GM12878 (cell line): ENCODE measurements around the gene SKIC8. TPM values are rescaled to one million over a fixed set of nuclear protein-coding genes. Genes with fewer than 3 reads are reported as not detected.

Experiments used
- ATAC-seq: fragments of 200-7000 bp; cut with Tn5 transposase; 3 replicates; pipeline ENCODE4 v1.9.1; 2020; ENCODE audit warnings: mild to moderate bottlenecking, moderate library complexity
- BruUV-seq: library from RNA; stranded (reverse); fragments of 400-500 nt; replicated peaks from 2 replicates; lab custom pipeline; 2021; lab: Mats Ljungman, UMichigan
- CTCF ChIA-PET: fragments of 300-600 bp; sonication (Branson Sonifier 250); formaldehyde crosslinking; extraction: SDS; loops from one replicate; lab custom pipeline; 2021; ENCODE audit warnings: inconsistent platforms; lab: Yijun Ruan, JAX
- POLR2A ChIA-PET: fragments of 350-600 bp; formaldehyde crosslinking; extraction: SDS; loops from one replicate; lab custom pipeline; 2021; ENCODE audit warnings: inconsistent platforms; lab: Charles Lee
- RAD21 ChIA-PET: fragments of 300-600 bp; sonication (Branson Sonifier 250); formaldehyde crosslinking; loops from one replicate; lab custom pipeline; 2023; ENCODE audit warnings: antibody characterized with exemption; ENCODE audit not compliant: unreplicated experiment; lab: Charles Lee
- SMC1A ChIA-PET: fragments of 300-600 bp; sonication (Branson Sonifier 250); formaldehyde crosslinking; loops from one replicate; lab custom pipeline; 2023; ENCODE audit not compliant: unreplicated experiment, uncharacterized antibody; lab: Charles Lee
- DNase-seq: peaks from one replicate; pipeline ENCODE4 v3.0.0-alpha.2; 2011; ENCODE audit warnings: low read depth, low spot score
- FAIRE-seq: peaks from 3 replicates; lab custom pipeline; 2011; peaks lifted over from hg19 to GRCh38; lab: Jason Lieb, UNC
- H2AFZ ChIP-seq: 2 replicates; pipeline ENCODE4 v1.6.0; 2011; ENCODE audit warnings: low read depth, low read length, control low read depth; ENCODE audit not compliant: control insufficient read depth
- H3K27ac ChIP-seq: 2 replicates; pipeline ENCODE4 v1.5.1; 2011; ENCODE audit warnings: control low read depth; ENCODE audit not compliant: control insufficient read depth, insufficient read depth
- H3K27me3 ChIP-seq, 2 experiments: replicated peaks in 1 of 2; 2 replicates each; pipeline versions ENCODE4 v1.6.0 to v1.6.1; 2011; ENCODE audit warnings: low read length in 1 of 2; ENCODE audit not compliant: control insufficient read depth in 2 of 2, insufficient read depth in 2 of 2
- H3K36me3 ChIP-seq, 2 experiments: 2 replicates each; pipeline ENCODE4 v1.5.1; 2011; ENCODE audit warnings: low read length in 1 of 2; ENCODE audit not compliant: control insufficient read depth in 2 of 2, insufficient read depth in 2 of 2
- H3K4me1 ChIP-seq: 2 replicates; pipeline ENCODE4 v1.6.1; 2011; ENCODE audit warnings: mild to moderate bottlenecking, low read length, moderate library complexity, mixed read lengths; ENCODE audit not compliant: control insufficient read depth, insufficient read depth
- H3K4me2 ChIP-seq: 2 replicates; pipeline ENCODE4 v1.6.0; 2011; ENCODE audit warnings: control low read depth; ENCODE audit not compliant: control insufficient read depth, insufficient read depth
- H3K4me3 ChIP-seq: fragments of 200-600 bp; sonication (generic); 2 replicates; pipeline ENCODE4 v1.5.1; 2016
- H3K79me2 ChIP-seq: 2 replicates; pipeline ENCODE4 v1.6.0; 2011; ENCODE audit warnings: low read length; ENCODE audit not compliant: control insufficient read depth, insufficient read depth
- H3K9ac ChIP-seq: 2 replicates; pipeline ENCODE4 v1.8.0; 2011; ENCODE audit warnings: low read length, control low read depth, mixed read lengths; ENCODE audit not compliant: control insufficient read depth, insufficient read depth
- H3K9me3 ChIP-seq: replicated peaks from 3 replicates; pipeline ENCODE4 v1.5.1; 2011; ENCODE audit warnings: mild to moderate bottlenecking, low read length; ENCODE audit not compliant: control insufficient read depth, insufficient read depth
- H4K20me1 ChIP-seq: 2 replicates; pipeline ENCODE4 v1.6.0; 2011; ENCODE audit not compliant: control insufficient read depth, insufficient read depth
- ASH2L ChIP-seq: fragments of 300-600, 200-600 bp; sonication (generic); IDR thresholded peaks from 2 replicates; pipeline ENCODE4 v1.6.1; 2017; ENCODE audit warnings: low read depth, mild to moderate bottlenecking, borderline replicate concordance
- ATF7 ChIP-seq: fragments of 450-650 bp; IDR thresholded peaks from 2 replicates; pipeline ENCODE4 v1.6.1; 2016; ENCODE audit warnings: low read depth, mild to moderate bottlenecking
- CHD1 ChIP-seq: IDR thresholded peaks from 2 replicates; pipeline ENCODE4 v1.6.1; 2012; ENCODE audit warnings: low read depth, low read length, improper control_type of control experiment
- CHD4 ChIP-seq: fragments of 200-600 bp; sonication (generic); IDR thresholded peaks from 2 replicates; pipeline ENCODE4 v1.6.1; 2016; ENCODE audit warnings: mild to moderate bottlenecking
- DPF2 ChIP-seq: fragments of 450-650 bp; IDR thresholded peaks from 2 replicates; pipeline ENCODE4 v1.6.1; 2017; ENCODE audit warnings: mild to moderate bottlenecking
- EED ChIP-seq: sonication (generic); IDR thresholded peaks from 2 replicates; pipeline ENCODE4 v1.6.1; 2016; ENCODE audit warnings: antibody characterized with exemption, low read depth
- EGR1 ChIP-seq, 2 experiments: IDR thresholded peaks; 1 replicate in 1 of 2; 2 replicates in 1 of 2; pipeline ENCODE4 v1.6.1; 2011 to 2012; ENCODE audit warnings: low read depth in 2 of 2, low read length in 2 of 2, borderline replicate concordance in 1 of 2, mild to moderate bottlenecking in 1 of 2, moderate library complexity in 1 of 2
- MTA3 ChIP-seq: IDR thresholded peaks from 2 replicates; pipeline ENCODE4 v1.6.1; 2012; ENCODE audit warnings: low read length, inconsistent platforms, borderline replicate concordance
- RBBP5 ChIP-seq: fragments of 200-600 bp; sonication (generic); conservative IDR thresholded peaks from 2 replicates; pipeline ENCODE4 v1.6.1; 2016
- SMAD5 ChIP-seq: IDR thresholded peaks from 2 replicates; pipeline ENCODE4 v1.6.1; 2016; ENCODE audit warnings: antibody characterized with exemption, low read depth
- TCF7 ChIP-seq: IDR thresholded peaks from 2 replicates; pipeline ENCODE4 v1.6.1; 2014; ENCODE audit warnings: antibody characterized with exemption, borderline replicate concordance
- YY1 ChIP-seq: IDR thresholded peaks from 2 replicates; pipeline ENCODE4 v1.6.1; 2011; ENCODE audit warnings: low read depth, mild to moderate bottlenecking, low read length
- ZBED1 ChIP-seq: IDR thresholded peaks from 2 replicates; pipeline ENCODE4 v1.6.1; 2016; ENCODE audit warnings: borderline replicate concordance
- WGBS: methylation state at CpG from one replicate; pipeline ENCODE4 v1.1.6; 2016; ENCODE audit warnings: low lambda C conversion rate; ENCODE audit not compliant: insufficient replicate concordance, insufficient coverage; ENCODE audit errors: missing lambda C conversion rate; 5-methylcytosine and 5-hydroxymethylcytosine counted together
- in situ Hi-C: fragments of 300-500 bp; cut with MboI; formaldehyde crosslinking; loops from 9 replicates; pipeline ENCODE4 v1.14.3; 2018; ENCODE audit warnings: mixed read lengths
- intact Hi-C: fragments of 100-400 bp; cut with micrococcal nuclease; formaldehyde crosslinking; loops from one replicate; pipeline ENCODE4 v1.14.2; 2022; ENCODE audit not compliant: unreplicated experiment
- polyA plus RNA-seq, 11 experiments: library from polyadenylated mRNA; depleted of rRNA in 4 of 11; unstranded in 6 of 11; stranded (reverse) in 5 of 11; fragments of >200 nt; fragmentation: Nextera tagmentation in 4 of 11; fragmentation: Illumina TruSeq in 1 of 11; extraction: Ambion mirVana in 4 of 11; extraction: Trizol in 1 of 11; gene quantifications; 1 replicate in 1 of 11; 2 replicates in 10 of 11; pipeline versions ENCODE4 v1.2.1 to v1.2.3, GENCODE V29; 2011 to 2016; ENCODE audit warnings: inconsistent platforms in 2 of 11, missing spikeins in 2 of 11, low read depth in 1 of 11
- total RNA-seq, 4 experiments: library from RNA; depleted of rRNA in 3 of 4; stranded (reverse); fragments of >200 nt in 3 of 4; fragmentation: Illumina TruSeq in 1 of 4; extraction: Trizol in 1 of 4; gene quantifications; 2 replicates each; pipeline versions ENCODE4 v1.2.1 to v1.2.3, GENCODE V29; 2013 to 2021
- TF ChIP-seq, protein P1 (sequence below): fragments of 450-650 bp; IDR thresholded peaks from 2 replicates; pipeline ENCODE4 v1.6.1; 2017; ENCODE audit warnings: antibody characterized with exemption, mild to moderate bottlenecking, moderate library complexity
- TF ChIP-seq, protein P2 (sequence below): IDR thresholded peaks from 2 replicates; pipeline ENCODE4 v1.6.1; 2011; ENCODE audit warnings: borderline replicate concordance, low read depth, mild to moderate bottlenecking, moderate library complexity, low read length; ENCODE audit not compliant: insufficient read depth, poor library complexity, severe bottlenecking

SKIC8 gene
- total and polyA plus RNA-seq, 10 of the 15 experiments (the other 5 are each of a cell fraction or from before 2014, with no cell fraction given): 57.0 to 288 (median 128) TPM

DNA sequence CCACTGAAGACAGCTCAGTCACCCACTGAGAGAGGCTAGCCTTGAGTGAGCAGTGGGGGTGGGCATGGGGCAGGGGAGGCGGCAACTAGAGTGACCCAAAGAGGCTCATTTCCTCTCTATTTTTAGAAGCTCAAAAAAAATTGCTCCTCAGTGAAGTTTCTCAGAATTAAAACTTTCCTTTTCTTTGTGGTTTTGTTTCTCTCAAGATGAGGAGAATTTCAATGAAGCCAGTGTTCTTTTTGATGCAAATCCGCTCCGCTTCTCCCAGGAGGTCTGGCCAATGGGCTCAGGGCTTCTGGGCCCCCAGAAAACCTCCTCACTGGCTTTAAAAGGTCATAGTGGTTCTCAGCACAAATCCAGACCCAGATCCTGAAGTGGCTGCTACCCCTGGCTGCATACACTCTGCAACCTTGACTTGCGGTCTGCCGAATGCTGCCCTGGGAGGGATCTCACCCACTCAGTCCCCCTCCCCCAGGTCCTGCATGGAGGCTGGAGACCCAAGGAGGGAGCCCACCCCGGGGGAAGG lies 64.8 kb downstream of the SKIC8 start, which contains the start of gene ACSBG1:
TSS of gene ACSBG1 (minus strand) at position 51 of the 526 bp plus-strand sequence. CDS start 64 bp downstream, outside the sequence.
- CTCF ChIA-PET: interaction anchor here (0.7 to 1.2 kb wide), 3 partner anchors 39 to 95 kb away, joined by 3 to 5 read pairs (median 3); no protein-coding TSS in a partner anchor
- RAD21 ChIA-PET: interaction anchor here (0.6 to 1.7 kb wide), 2 partner anchors 39 to 121 kb away, joined by 3 to 7 read pairs; no protein-coding TSS in a partner anchor
- Histone ChIP-seq H4K20me1 (no peaks in the 10 kb centered on the region), H3K9me3 (no peaks in the 10 kb centered on the region), H3K27me3 (no peaks in the 10 kb centered on the region; a peak in 1 of 4 replicates), H3K36me3 (no peaks in the 10 kb centered on the region), H3K4me1 (no peaks in the 10 kb centered on the region; the same call in 1 of the 2 replicates), H3K4me3 (no peak within 1 kb of the TSS), H3K4me2 (peak within 1 kb of the TSS; percentile 3; the same call in 1 of the 2 replicates), H2AFZ (no peak within 1 kb of the TSS), H3K27ac (no peak within 1 kb of the TSS), H3K79me2 (no peaks in the 10 kb centered on the region), H3K9ac (no peak within 1 kb of the TSS)
- FAIRE-seq: no peak
- SMC1A ChIA-PET: interaction anchor here (1.3 kb wide), 1 partner anchor 11 kb away, joined by 4 read pairs; no protein-coding TSS in a partner anchor
- no peak for ATAC-seq
- WGBS: 40% methylated on average over 6 of the region's 6 CpGs
- DNase-seq: no peak
- intact Hi-C loops: no loop called here
- in situ Hi-C loops: no loop called here
- TF ChIP-seq TCF7 (no peak), EED (no peak), DPF2 (no peak), RBBP5 (no peak), CHD4 (no peak), EGR1 (IDR thresholded peaks at IDR 0.05; ENCODE audit: borderline replicate concordance in 1 of 2, low read depth in 2 of 2, low read length in 2 of 2) (no peak), YY1 (no peak), ZBED1 (no peak), CHD1 (no peak), MTA3 (no peak), SMAD5 (no peak), ATF7 (no peak), ASH2L (no peak)
- TF ChIP-seq, protein P1, sequence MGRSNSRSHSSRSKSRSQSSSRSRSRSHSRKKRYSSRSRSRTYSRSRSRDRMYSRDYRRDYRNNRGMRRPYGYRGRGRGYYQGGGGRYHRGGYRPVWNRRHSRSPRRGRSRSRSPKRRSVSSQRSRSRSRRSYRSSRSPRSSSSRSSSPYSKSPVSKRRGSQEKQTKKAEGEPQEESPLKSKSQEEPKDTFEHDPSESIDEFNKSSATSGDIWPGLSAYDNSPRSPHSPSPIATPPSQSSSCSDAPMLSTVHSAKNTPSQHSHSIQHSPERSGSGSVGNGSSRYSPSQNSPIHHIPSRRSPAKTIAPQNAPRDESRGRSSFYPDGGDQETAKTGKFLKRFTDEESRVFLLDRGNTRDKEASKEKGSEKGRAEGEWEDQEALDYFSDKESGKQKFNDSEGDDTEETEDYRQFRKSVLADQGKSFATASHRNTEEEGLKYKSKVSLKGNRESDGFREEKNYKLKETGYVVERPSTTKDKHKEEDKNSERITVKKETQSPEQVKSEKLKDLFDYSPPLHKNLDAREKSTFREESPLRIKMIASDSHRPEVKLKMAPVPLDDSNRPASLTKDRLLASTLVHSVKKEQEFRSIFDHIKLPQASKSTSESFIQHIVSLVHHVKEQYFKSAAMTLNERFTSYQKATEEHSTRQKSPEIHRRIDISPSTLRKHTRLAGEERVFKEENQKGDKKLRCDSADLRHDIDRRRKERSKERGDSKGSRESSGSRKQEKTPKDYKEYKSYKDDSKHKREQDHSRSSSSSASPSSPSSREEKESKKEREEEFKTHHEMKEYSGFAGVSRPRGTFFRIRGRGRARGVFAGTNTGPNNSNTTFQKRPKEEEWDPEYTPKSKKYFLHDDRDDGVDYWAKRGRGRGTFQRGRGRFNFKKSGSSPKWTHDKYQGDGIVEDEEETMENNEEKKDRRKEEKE: no peak
- TF ChIP-seq, protein P2, sequence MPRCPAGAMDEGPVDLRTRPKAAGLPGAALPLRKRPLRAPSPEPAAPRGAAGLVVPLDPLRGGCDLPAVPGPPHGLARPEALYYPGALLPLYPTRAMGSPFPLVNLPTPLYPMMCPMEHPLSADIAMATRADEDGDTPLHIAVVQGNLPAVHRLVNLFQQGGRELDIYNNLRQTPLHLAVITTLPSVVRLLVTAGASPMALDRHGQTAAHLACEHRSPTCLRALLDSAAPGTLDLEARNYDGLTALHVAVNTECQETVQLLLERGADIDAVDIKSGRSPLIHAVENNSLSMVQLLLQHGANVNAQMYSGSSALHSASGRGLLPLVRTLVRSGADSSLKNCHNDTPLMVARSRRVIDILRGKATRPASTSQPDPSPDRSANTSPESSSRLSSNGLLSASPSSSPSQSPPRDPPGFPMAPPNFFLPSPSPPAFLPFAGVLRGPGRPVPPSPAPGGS: no peak
- POLR2A ChIA-PET: interaction anchor here (0.6 kb wide), 1 partner anchor 176 kb away, joined by 3 read pairs; no protein-coding TSS in a partner anchor
- BruUV-seq: no TSS peak
